GM12891 (cell line): ENCODE measurements around the gene SBNO2.

Experiments
- POLR2AphosphoS5 ChIP-seq: IDR thresholded peaks from 2 replicates; pipeline ENCODE4 v1.6.1; 2011; ENCODE audit warnings: low read depth, low read length, control low read depth
- TAF1 ChIP-seq: IDR thresholded peaks from 2 replicates; pipeline ENCODE4 v1.6.1; 2011; ENCODE audit warnings: low read depth, low read length, control low read depth

DNA sequence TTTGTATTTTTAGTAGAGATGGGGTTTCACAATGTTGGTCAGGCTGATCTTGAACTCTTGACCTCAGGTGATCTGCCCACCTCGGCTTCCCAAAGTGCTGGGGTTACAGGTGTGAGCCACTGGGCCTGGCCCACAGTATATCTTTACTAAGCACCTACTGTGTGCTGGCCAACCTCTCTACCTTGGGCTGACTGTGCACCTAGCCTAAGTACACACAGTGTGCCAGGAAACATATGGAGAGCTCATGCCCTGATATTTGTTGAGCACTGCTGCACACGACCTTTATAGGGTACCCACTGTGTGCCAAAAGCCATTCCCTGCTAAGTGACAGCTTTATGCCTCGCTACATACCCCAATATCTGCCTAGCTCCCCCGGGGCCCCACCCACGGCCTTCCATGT lies 113.4 kb downstream of the SBNO2 start:
- TF ChIP-seq TAF1 (no peak), POLR2AphosphoS5 (no peak)
